NCI-H1694 treated with DMSO at 0.1 percent for 48 hours (cell line): ENCODE measurements around the gene ZNF565.
"Not testable (repeated sequence)": the region's sequence is repeated elsewhere in the genome, so short reads cannot be mapped to it uniquely, and the experiment has no call there.

ENCODE experiments used
- DNase-seq: peaks from one replicate; lab custom pipeline; 2025; lab: John Stamatoyannopoulos, UW

Gene ZNF565

GRCh38 chr19:36212895-36213294, 1.6 kb downstream of the ZNF565 start:
- no peak for DNase-seq

GRCh38 chr19:36210497-36210896, 4.0 kb downstream of the ZNF565 start:
- DNase-seq = no peak

GRCh38 chr19:36209372-36209771, 5.1 kb downstream of the ZNF565 start:
- no peak for DNase-seq

- DNase-seq = no peak
These were observed 6.7 kb downstream of the ZNF565 start for GRCh38 chr19:36207605-36208252.

GRCh38 chr19:36203293-36203692, 11.2 kb downstream of the ZNF565 start:
- no peak for DNase-seq

- no peak for DNase-seq
These were observed 12.8 kb downstream of the ZNF565 start for GRCh38 chr19:36201684-36202083.

- DNase-seq = no peak
These were observed 16.3 kb downstream of the ZNF565 start for GRCh38 chr19:36198119-36198518.

- DNase-seq = no peak
These were observed 18.2 kb downstream of the ZNF565 start for GRCh38 chr19:36196249-36196648.

- not testable (repeated sequence) for DNase-seq
These were observed 27.7 kb downstream of the ZNF565 start for GRCh38 chr19:36186722-36187121.

- DNase-seq = no peak
These were observed 31.2 kb downstream of the ZNF565 start for GRCh38 chr19:36183245-36183628.

GRCh38 chr19:36182612-36183244, 31.7 kb downstream of the ZNF565 start:
- DNase-seq = no peak

GRCh38 chr19:36179077-36179476, 35.4 kb downstream of the ZNF565 start:
- DNase-seq = not testable (repeated sequence)

GRCh38 chr19:36173846-36174245, 40.6 kb downstream of the ZNF565 start:
- not testable (repeated sequence) for DNase-seq

GRCh38 chr19:36172852-36173251, 41.6 kb downstream of the ZNF565 start:
- DNase-seq = no peak

GRCh38 chr19:36169084-36169760, 45.2 kb downstream of the ZNF565 start:
- DNase-seq = peak; percentile 23

- no peak for DNase-seq
These were observed 50.7 kb downstream of the ZNF565 start for GRCh38 chr19:36163813-36164212.

- no peak for DNase-seq
These were observed 53.5 kb downstream of the ZNF565 start for GRCh38 chr19:36160821-36161596.

- no peak for DNase-seq
These were observed 61.3 kb downstream of the ZNF565 start for GRCh38 chr19:36153126-36153525.

GRCh38 chr19:36152352-36153091, 61.9 kb downstream of the ZNF565 start, which contains the start of gene COX7A1:
Gene COX7A1, minus strand, starts transcription at chr19:36152447. Its CDS starts 40 bp downstream, at chr19:36152407.
- no peak for DNase-seq

GRCh38 chr19:36152019-36152351, 62.5 kb downstream of the ZNF565 start:
- DNase-seq = no peak

- DNase-seq = no peak
These were observed 63.1 kb downstream of the ZNF565 start for GRCh38 chr19:36151144-36152018.
